Measurements from ENCODE around the gene TSPAN1.

- TF ChIP-seq MAX (IDR thresholded peaks at IDR 0.05; ENCODE audit: low read depth, low read length): peak; percentile 97
- TF ChIP-seq POLR2A (IDR thresholded peaks at IDR 0.05; ENCODE audit: extremely low read depth, insufficient read length): peak; percentile 79
- no peak for TF ChIP-seq CTCF (IDR thresholded peaks at IDR 0.05; ENCODE audit: low read depth, low read length)
These were observed 42.2 kb upstream of the TSPAN1 start, which contains the start of gene PIK3R3 for GRCh38 chr1:46132529-46133180.

Data from NB4 (cell line).